Kidney (tissue), 14 donors: ENCODE data around the gene CLDN10. TPM values are rescaled to one million over a fixed set of nuclear protein-coding genes. Genes with fewer than 3 reads are reported as not detected.

Experiments
- DNase-seq, 5 donors: peaks; one replicate each; pipeline ENCODE4 v3.0.0-alpha.2; 2013 to 2020
- FAIRE-seq: peaks from 2 replicates; lab custom pipeline; 2012; peaks lifted over from hg19 to GRCh38; lab: Jason Lieb, UNC
- H3K27ac ChIP-seq, 2 donors: one replicate each; pipeline ENCODE4 v1.7.0; 2013; ENCODE audit warnings: low read depth in 2 of 2, low read length in 2 of 2, inconsistent platforms in 1 of 2
- H3K27me3 ChIP-seq: one replicate; pipeline ENCODE4 v1.7.1; 2013; ENCODE audit warnings: low read length, inconsistent platforms; ENCODE audit not compliant: control insufficient read depth, insufficient read depth
- H3K36me3 ChIP-seq, 3 donors: one replicate each; pipeline versions ENCODE4 v1.7.0 to v1.7.1; 2013; ENCODE audit warnings: low read length in 3 of 3, control low read depth in 1 of 3, inconsistent platforms in 1 of 3; ENCODE audit not compliant: insufficient read depth in 3 of 3, control insufficient read depth in 2 of 3
- H3K4me1 ChIP-seq, 3 donors: one replicate each; pipeline versions ENCODE4 v1.7.0 to v1.7.1; 2013; ENCODE audit warnings: low read length in 3 of 3, inconsistent platforms in 1 of 3, low read depth in 1 of 3; ENCODE audit not compliant: control insufficient read depth in 2 of 3, insufficient read depth in 2 of 3
- H3K4me3 ChIP-seq, 3 donors: one replicate each; pipeline versions ENCODE4 v1.7.0 to v1.8.1; 2013; ENCODE audit warnings: low read length in 3 of 3, control low read depth in 1 of 3, inconsistent platforms in 1 of 3
- H3K9ac ChIP-seq, 3 donors: one replicate each; pipeline versions ENCODE4 v1.7.0 to v1.7.1; 2013; ENCODE audit warnings: low read length in 3 of 3, control low read depth in 1 of 3, inconsistent platforms in 1 of 3
- H3K9me3 ChIP-seq, 3 donors: one replicate each; pipeline versions ENCODE4 v1.7.0 to v1.7.1; 2013; ENCODE audit warnings: low read length in 3 of 3, control low read depth in 1 of 3, inconsistent platforms in 1 of 3; ENCODE audit not compliant: control insufficient read depth in 2 of 3, insufficient read depth in 1 of 3
- intact Hi-C: fragments of 100-400 bp; cut with DNase I; formaldehyde crosslinking; loops from one replicate; pipeline ENCODE4 v1.11.1; 2022
- polyA plus RNA-seq: library from polyadenylated mRNA; stranded (reverse); fragments of 350-450 nt; fragmentation: Illumina TruSeq; extraction: RNeasy Lipid Tissue Mini Kit (QIAGEN cat#74804); gene quantifications from one replicate; pipeline ENCODE4 v1.2.3, GENCODE V29; 2014; ENCODE audit warnings: low read depth, low replicate concordance; ENCODE audit not compliant: insufficient read depth
- total RNA-seq: library from RNA; stranded (reverse); fragmentation: NEBNext Ultra II Directional; extraction: Animal tissue kit (Norgen Biotek cat#: 25700); gene quantifications from one replicate; pipeline ENCODE4 v1.2.1, GENCODE V29; 2021
- TF ChIP-seq, protein P1 (sequence below): IDR thresholded peaks from 3 replicates; pipeline ENCODE4 v1.5.1; 2012; ENCODE audit warnings: mild to moderate bottlenecking, moderate library complexity, borderline replicate concordance; ENCODE audit not compliant: insufficient read depth; ENCODE audit errors: extremely low read depth
- donor health status: control.
- donor health status: control.
- donor health status: control.
- donor health status: control.
- donor health status: control.
- donor health status: DM: yes; HTN: yes; CAD: no.
- donor health status: Normal renal cell carcinoma (clear cell type).

CLDN10 gene
- total and polyA plus RNA-seq, 2 donors from 2014 or later: 144 to 174 TPM

DNA sequence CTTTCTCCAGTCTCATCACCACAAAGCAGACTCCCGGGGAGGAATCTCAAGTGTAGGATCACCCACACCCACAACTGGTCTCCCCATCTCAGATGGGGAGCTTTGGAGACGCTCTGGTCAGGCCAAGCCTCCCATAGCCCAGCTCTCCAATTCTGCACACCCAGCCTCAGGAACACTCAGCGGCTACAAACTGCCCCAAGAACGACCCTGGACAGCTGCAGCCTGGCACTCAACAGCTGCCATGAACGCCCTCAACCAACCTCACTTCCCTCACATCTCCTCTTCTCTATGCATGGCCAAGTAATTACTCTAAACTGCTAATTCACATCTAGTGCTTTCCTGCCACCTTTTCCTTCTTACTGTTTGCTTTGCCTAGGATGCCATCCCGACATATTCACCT is 49.4 kb downstream of the CLDN10 start:
- intact Hi-C loops: no loop called here

DNA sequence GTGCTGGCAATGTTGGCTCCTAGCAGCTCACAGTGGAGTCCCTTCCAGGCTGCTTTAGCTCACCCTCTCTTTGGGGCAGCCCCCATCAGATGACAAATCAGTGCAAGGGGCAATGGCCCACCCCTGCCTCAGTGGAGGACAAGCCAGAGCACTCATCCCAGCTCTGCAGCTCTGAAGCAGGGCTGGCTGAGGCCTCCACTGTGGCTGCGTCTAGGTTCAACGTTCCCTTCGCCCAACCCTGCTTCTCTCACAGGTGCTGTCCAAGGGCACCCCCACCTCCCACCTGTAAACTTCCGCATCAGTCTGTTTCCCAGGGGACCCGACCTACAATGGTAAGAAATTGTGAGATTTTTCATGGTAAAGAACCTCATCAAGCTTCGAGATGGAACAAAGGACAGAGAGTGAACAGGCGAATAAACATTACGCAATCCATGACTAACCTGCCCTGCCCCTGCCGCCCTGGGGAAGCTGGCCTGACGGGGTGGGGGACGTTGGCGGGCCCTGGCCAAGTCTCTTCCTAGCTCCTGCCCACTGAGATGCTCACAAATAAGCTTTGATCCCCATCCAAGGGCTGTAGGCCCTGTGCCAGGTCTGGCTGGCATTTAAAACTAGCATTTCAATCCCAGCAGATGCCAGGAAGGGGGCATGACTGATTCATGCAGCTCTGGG is 51.5 kb downstream of the CLDN10 start:
- TF ChIP-seq, protein P1, sequence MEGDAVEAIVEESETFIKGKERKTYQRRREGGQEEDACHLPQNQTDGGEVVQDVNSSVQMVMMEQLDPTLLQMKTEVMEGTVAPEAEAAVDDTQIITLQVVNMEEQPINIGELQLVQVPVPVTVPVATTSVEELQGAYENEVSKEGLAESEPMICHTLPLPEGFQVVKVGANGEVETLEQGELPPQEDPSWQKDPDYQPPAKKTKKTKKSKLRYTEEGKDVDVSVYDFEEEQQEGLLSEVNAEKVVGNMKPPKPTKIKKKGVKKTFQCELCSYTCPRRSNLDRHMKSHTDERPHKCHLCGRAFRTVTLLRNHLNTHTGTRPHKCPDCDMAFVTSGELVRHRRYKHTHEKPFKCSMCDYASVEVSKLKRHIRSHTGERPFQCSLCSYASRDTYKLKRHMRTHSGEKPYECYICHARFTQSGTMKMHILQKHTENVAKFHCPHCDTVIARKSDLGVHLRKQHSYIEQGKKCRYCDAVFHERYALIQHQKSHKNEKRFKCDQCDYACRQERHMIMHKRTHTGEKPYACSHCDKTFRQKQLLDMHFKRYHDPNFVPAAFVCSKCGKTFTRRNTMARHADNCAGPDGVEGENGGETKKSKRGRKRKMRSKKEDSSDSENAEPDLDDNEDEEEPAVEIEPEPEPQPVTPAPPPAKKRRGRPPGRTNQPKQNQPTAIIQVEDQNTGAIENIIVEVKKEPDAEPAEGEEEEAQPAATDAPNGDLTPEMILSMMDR: no peak
- Histone ChIP-seq H3K4me1 (peaks cover 2 to 51% (median 17%) of the 10 kb centered on the region in 3 donors), H3K27ac (peak overlapping the region; percentile 76 to 85), H3K27me3 (no peaks in the 10 kb centered on the region), H3K9me3 (no peaks in the 10 kb centered on the region), H3K36me3 (peaks cover 2 to 15% (median 5%) of the 10 kb centered on the region in 3 donors), H3K4me3 (no peak overlapping the region), H3K9ac (peak overlapping the region in 1 of 3 donors; percentile 53)
- no peak for FAIRE-seq
- intact Hi-C loops: no loop called here
- DNase-seq: peak in 1 of 5 donors; percentile 94

More for the DNA sequence above, 49.4 kb downstream of the CLDN10 start:
- H3K4me1 ChIP-seq: peaks cover 0 to 33% (median 10%) of the 10 kb centered on the region in 3 donors
- H3K36me3 ChIP-seq: peaks cover 2 to 15% (median 5%) of the 10 kb centered on the region in 3 donors
- no peaks in the 10 kb centered on the region for H3K9me3 ChIP-seq
- FAIRE-seq (no peak), DNase-seq (no peak)
- H3K9ac ChIP-seq: no peak overlapping the region
- no peaks in the 10 kb centered on the region for H3K27me3 ChIP-seq
- no peak overlapping the region for H3K27ac ChIP-seq
- no peak overlapping the region for H3K4me3 ChIP-seq
- TF ChIP-seq, protein P1: no peak

DNA sequence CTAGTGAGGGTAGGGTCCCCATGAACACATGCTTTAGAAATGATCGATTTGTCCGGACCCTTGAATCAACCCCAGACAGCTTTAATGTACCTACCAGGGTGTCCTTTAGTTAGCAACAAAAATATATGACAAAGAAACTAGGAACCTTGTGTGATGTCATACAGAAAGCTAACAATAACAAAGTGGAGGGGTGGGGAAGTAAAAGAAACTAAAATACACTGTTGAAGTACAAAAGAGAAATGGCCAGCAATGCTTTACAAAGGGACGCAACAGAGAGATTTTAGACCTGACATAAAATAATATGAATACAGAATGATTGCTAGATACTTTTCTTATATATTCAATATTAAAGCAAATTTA is 52.0 kb downstream of the CLDN10 start:
- FAIRE-seq: no peak
- H3K27ac ChIP-seq: peak overlapping the region; percentile 59 to 76
- intact Hi-C loops: no loop called here

More for the DNA sequence above, 52.0 kb downstream of the CLDN10 start:
- no peaks in the 10 kb centered on the region for H3K27me3 ChIP-seq
- DNase-seq: no peak
- H3K4me1 ChIP-seq: peaks cover 2 to 52% (median 18%) of the 10 kb centered on the region in 3 donors
- no peak overlapping the region for H3K9ac ChIP-seq
- TF ChIP-seq, protein P1: no peak
- peaks cover 2 to 15% (median 5%) of the 10 kb centered on the region in 3 donors for H3K36me3 ChIP-seq
- no peaks in the 10 kb centered on the region for H3K9me3 ChIP-seq
- H3K4me3 ChIP-seq: no peak overlapping the region
